Uterus (tissue), 4 donors: ENCODE measurements around the gene SHANK2. TPM values are rescaled to one million over a fixed set of nuclear protein-coding genes. Genes with fewer than 3 reads are reported as not detected.

Source experiments
- DNase-seq, 2 donors: peaks; one replicate each; pipeline ENCODE4 v3.0.0-alpha.2; 2019 to 2020
- H3K27ac ChIP-seq, 2 donors: fragments of 200-600 bp; sonication (generic); 1 replicate in 1 of 2; 2 replicates in 1 of 2; pipeline ENCODE4 v1.5.1; 2016 to 2018
- H3K27me3 ChIP-seq, 2 donors: fragments of 200-600 bp; sonication (generic); one replicate each; pipeline ENCODE4 v1.5.1; 2018 to 2019; ENCODE audit warnings: control low read depth in 1 of 2
- H3K36me3 ChIP-seq, 2 donors: fragments of 200-600 bp; sonication (generic); one replicate each; pipeline ENCODE4 v1.5.1; 2019; ENCODE audit warnings: control low read depth in 1 of 2
- H3K4me1 ChIP-seq, 2 donors: fragments of 200-600 bp; sonication (generic); one replicate each; pipeline ENCODE4 v1.5.1; 2018 to 2019; ENCODE audit warnings: control low read depth in 1 of 2
- H3K4me3 ChIP-seq, 2 donors: fragments of 200-600 bp; sonication (generic); 1 replicate in 1 of 2; 2 replicates in 1 of 2; pipeline ENCODE4 v1.5.1; 2018 to 2019; ENCODE audit warnings: mild to moderate bottlenecking in 1 of 2
- H3K9me3 ChIP-seq, 2 donors: fragments of 200-600 bp; sonication (generic); one replicate each; pipeline ENCODE4 v1.5.1; 2019; ENCODE audit warnings: control low read depth in 1 of 2
- POLR2A ChIP-seq, 2 donors: fragments of 450-650 bp; IDR thresholded peaks; one replicate each; pipeline ENCODE4 v1.6.1; 2016; ENCODE audit warnings: antibody characterized with exemption in 2 of 2, mild to moderate bottlenecking in 1 of 2, moderate library complexity in 1 of 2
- intact Hi-C: fragments of 100-400 bp; cut with DNase I; formaldehyde crosslinking; loops from one replicate; pipeline ENCODE4 v1.15.1; 2023; ENCODE audit warnings: low total_unique reads
- total RNA-seq, 4 donors: library from RNA; depleted of rRNA in 3 of 4; stranded (reverse); fragments of >200 nt in 3 of 4; gene quantifications; one replicate each; pipeline versions ENCODE4 v1.1.0 to v1.2.4, GENCODE V29; 2014 to 2023
- TF ChIP-seq, protein P1 (sequence below), 4 experiments: fragments of 200-600 bp in 2 of 4; fragments of 450-650 bp in 2 of 4; sonication (generic) in 2 of 4; IDR thresholded peaks; one replicate each; pipeline ENCODE4 v1.5.1; 2016 to 2019; ENCODE audit warnings: antibody characterized with exemption in 4 of 4, mild to moderate bottlenecking in 2 of 4, moderate library complexity in 1 of 4
- donor health status: DM: yes; HTN: yes; CAD: no.

SHANK2 gene
- total RNA-seq, 4 donors from 2014 or later, result 0.51 to 6.8 (median 0.99) TPM

DNA sequence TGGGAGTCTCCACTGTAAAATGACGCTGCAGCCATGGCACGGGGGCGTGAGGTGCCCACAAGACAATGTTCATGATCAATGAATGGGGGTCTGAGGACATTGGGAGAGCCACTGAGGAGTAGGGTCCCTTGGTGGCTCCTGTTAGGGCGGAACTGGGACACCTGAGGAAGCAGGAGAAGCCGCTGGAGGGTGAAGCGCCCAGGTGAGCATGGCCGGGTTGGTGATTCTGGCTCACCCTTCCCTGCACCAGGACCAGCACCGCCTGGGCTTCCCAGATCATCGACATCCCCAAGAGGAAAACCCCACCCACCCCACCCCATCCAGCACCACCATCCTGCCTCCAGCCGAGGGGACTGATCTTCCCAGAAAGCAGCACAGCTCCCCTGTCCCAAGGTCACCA lies 30.6 kb downstream of the SHANK2 start:
- Histone ChIP-seq H3K9me3 (peaks cover 0 to 3% of the 10 kb centered on the region in 2 donors), H3K27me3 (no peaks in the 10 kb centered on the region), H3K4me1 (no peaks in the 10 kb centered on the region), H3K36me3 (no peaks in the 10 kb centered on the region), H3K27ac (no peak overlapping the region), H3K4me3 (no peak overlapping the region)
- intact Hi-C loops, result no loop called here
- DNase-seq, result no peak
- TF ChIP-seq, protein P1, sequence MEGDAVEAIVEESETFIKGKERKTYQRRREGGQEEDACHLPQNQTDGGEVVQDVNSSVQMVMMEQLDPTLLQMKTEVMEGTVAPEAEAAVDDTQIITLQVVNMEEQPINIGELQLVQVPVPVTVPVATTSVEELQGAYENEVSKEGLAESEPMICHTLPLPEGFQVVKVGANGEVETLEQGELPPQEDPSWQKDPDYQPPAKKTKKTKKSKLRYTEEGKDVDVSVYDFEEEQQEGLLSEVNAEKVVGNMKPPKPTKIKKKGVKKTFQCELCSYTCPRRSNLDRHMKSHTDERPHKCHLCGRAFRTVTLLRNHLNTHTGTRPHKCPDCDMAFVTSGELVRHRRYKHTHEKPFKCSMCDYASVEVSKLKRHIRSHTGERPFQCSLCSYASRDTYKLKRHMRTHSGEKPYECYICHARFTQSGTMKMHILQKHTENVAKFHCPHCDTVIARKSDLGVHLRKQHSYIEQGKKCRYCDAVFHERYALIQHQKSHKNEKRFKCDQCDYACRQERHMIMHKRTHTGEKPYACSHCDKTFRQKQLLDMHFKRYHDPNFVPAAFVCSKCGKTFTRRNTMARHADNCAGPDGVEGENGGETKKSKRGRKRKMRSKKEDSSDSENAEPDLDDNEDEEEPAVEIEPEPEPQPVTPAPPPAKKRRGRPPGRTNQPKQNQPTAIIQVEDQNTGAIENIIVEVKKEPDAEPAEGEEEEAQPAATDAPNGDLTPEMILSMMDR (IDR thresholded peaks at IDR 0.05), result no peak
- no peak for TF ChIP-seq POLR2A (IDR thresholded peaks at IDR 0.05)

DNA sequence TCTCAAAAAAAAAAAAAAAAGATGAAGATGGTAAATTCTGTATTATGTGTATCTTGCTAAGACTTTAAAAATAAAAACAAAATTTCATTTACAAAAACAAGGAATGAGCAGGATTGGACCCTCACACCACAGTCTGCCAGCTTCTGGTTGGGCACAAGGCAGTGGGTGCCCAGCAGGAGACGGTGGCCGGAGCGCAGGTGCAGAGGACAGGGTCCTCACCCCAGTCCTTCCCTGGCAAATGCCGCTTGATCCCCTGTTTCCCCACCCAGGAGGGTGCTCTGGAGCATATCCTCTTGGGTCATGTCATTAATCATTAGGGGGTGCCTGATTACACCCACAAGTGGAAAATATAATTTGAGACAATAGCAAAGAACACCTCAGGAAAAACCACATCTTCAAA lies 31.2 kb downstream of the SHANK2 start:
- intact Hi-C loops, result no loop called here
- no peak for TF ChIP-seq POLR2A (IDR thresholded peaks at IDR 0.05)
- TF ChIP-seq, protein P1 (IDR thresholded peaks at IDR 0.05), result no peak
- Histone ChIP-seq H3K9me3 (no peaks in the 10 kb centered on the region), H3K4me1 (no peaks in the 10 kb centered on the region), H3K27me3 (no peaks in the 10 kb centered on the region), H3K36me3 (no peaks in the 10 kb centered on the region), H3K4me3 (no peak overlapping the region), H3K27ac (no peak overlapping the region)
- no peak for DNase-seq

DNA sequence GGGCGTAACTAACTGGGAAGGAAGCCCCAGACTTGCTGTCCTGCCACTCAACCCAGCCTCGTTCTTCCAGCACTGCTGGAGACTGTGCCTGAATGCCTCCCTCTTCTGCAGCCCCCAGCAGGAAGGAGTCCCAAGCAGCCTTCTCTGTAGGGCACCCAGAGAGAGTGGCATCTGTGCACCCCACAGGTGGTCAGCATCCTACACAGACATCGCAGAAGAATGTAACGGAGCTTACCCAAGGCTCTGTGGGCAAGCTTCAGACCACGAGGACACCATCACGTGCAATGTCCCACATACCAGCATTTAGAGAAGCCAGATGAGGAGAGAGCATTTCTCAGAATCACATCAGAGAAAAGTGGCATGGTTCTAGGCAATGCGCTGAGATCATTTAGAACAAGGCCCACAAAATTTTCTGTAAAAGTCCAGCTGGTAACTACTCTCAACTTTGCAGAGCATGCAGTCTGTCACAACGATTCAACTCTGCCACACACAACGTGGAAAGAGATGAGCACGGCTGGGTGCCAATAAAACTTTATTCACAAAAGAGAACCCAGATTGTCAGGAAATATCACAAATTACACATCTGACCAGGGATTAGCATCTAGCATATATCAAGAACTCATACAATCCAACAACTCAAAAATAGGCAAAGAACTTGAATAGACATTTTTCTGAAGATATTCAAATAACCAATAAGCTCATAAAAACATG lies 33.4 kb downstream of the SHANK2 start:
- TF ChIP-seq POLR2A (IDR thresholded peaks at IDR 0.05), result no peak
- TF ChIP-seq, protein P1 (IDR thresholded peaks at IDR 0.05), result no peak
- no peaks in the 10 kb centered on the region for H3K4me1 ChIP-seq
- H3K36me3 ChIP-seq, result no peaks in the 10 kb centered on the region
- no peak for DNase-seq
- no peaks in the 10 kb centered on the region for H3K9me3 ChIP-seq
- H3K27me3 ChIP-seq, result no peaks in the 10 kb centered on the region
- H3K4me3 ChIP-seq, result no peak overlapping the region
- intact Hi-C loops, result no loop called here
- no peak overlapping the region for H3K27ac ChIP-seq

DNA sequence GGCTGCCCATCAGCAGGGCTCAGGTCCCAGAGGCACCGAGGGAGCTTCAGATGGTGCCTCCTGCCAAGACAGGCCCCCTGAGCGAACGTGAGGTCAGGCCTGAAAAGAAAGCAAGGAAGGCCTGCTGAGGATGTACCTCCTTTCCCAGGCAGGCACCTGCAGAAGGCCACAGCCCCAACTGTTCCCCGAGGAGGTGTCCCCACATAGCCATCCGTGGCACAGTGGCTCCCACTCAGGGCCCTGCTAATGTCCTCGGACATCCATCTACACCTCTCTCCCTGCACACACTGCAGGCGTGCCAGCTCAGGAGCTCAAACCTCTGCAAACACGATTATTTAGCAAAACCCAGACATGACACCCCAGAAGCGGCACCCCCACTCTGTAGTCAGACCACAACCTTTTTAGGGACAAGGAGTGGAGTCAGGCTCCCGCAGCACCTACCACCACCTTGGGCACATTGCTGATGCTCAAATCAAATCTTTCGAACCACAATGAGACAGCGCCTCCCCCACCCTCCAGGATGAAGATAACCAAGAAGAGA lies 36.9 kb downstream of the SHANK2 start:
- DNase-seq, result no peak
- H3K27me3 ChIP-seq, result peaks cover 0 to 4% of the 10 kb centered on the region in 2 donors

More for the DNA sequence above, 36.9 kb downstream of the SHANK2 start:
- intact Hi-C loops, result no loop called here
- H3K36me3 ChIP-seq, result no peaks in the 10 kb centered on the region
- no peak overlapping the region for H3K27ac ChIP-seq
- no peaks in the 10 kb centered on the region for H3K9me3 ChIP-seq
- H3K4me1 ChIP-seq, result no peaks in the 10 kb centered on the region
- no peak overlapping the region for H3K4me3 ChIP-seq
- TF ChIP-seq, protein P1 (IDR thresholded peaks at IDR 0.05), result no peak
- no peak for TF ChIP-seq POLR2A (IDR thresholded peaks at IDR 0.05)
